HepG2 (cell line): Measurements from ENCODE around the gene PROS1. TPM values are rescaled to one million over a fixed set of nuclear protein-coding genes. Genes with fewer than 3 reads are reported as not detected.

ENCODE experiments used
- ATAC-seq: fragments of 200-7000 bp; cut with Tn5 transposase; 3 replicates; pipeline ENCODE4 v1.9.1; 2020; ENCODE audit warnings: mild to moderate bottlenecking, moderate library complexity
- BruUV-seq: library from RNA; stranded (reverse); fragments of 400-500 nt; replicated peaks from 2 replicates; lab custom pipeline; 2021; lab: Mats Ljungman, UMichigan
- CTCF ChIA-PET: fragments of 300-600 bp; formaldehyde crosslinking; extraction: SDS; loops from one replicate; lab custom pipeline; 2021; ENCODE audit warnings: low total read pairs, inconsistent platforms, low intra/inter-chr PET ratio; lab: Yijun Ruan, JAX
- POLR2A ChIA-PET: fragments of 350-600 bp; sonication (Branson Sonifier 250); formaldehyde crosslinking; loops from one replicate; lab custom pipeline; 2020; ENCODE audit warnings: antibody characterized with exemption, inconsistent platforms; lab: Yijun Ruan, JAX
- DNase-seq: peaks from one replicate; pipeline ENCODE4 v3.0.0-alpha.2; 2015; ENCODE audit warnings: low spot score
- FAIRE-seq: peaks from 3 replicates; lab custom pipeline; 2011; peaks lifted over from hg19 to GRCh38; lab: Jason Lieb, UNC
- H2AFZ ChIP-seq: one replicate; pipeline ENCODE4 v1.6.1; 2011; ENCODE audit warnings: low read length, inconsistent platforms
- H3K27ac ChIP-seq: fragments of 300-600 bp; 3 replicates; pipeline ENCODE4 v1.8.0; 2011; ENCODE audit warnings: mixed run types, mild to moderate bottlenecking, mixed read lengths, low read length, inconsistent platforms; ENCODE audit not compliant: insufficient read depth; ENCODE audit errors: extremely low read length
- H3K27me3 ChIP-seq, 2 experiments: fragments of 200-600 bp in 1 of 2; 2 replicates in 1 of 2; 3 replicates in 1 of 2; pipeline versions ENCODE4 v1.6.0 to v1.8.0; 2011; ENCODE audit warnings: low read length in 2 of 2, mild to moderate bottlenecking in 2 of 2, moderate library complexity in 2 of 2, inconsistent platforms in 1 of 2; ENCODE audit not compliant: insufficient read depth in 2 of 2, control insufficient read depth in 1 of 2
- H3K36me3 ChIP-seq, 2 experiments: fragments of 200-600 bp in 1 of 2; replicated peaks in 1 of 2; 2 replicates in 1 of 2; 3 replicates in 1 of 2; pipeline versions ENCODE4 v1.5.1 to v1.8.0; 2011; ENCODE audit warnings: low read length in 2 of 2, inconsistent platforms in 1 of 2; ENCODE audit not compliant: insufficient read depth in 2 of 2, control insufficient read depth in 1 of 2
- H3K4me1 ChIP-seq: 2 replicates; pipeline ENCODE4 v1.5.1; 2012; ENCODE audit warnings: low read length, inconsistent platforms; ENCODE audit not compliant: insufficient read depth
- H3K4me2 ChIP-seq: 2 replicates; pipeline ENCODE4 v1.6.0; 2011; ENCODE audit warnings: low read depth, low read length, inconsistent platforms
- H3K4me3 ChIP-seq, 3 experiments: fragments of 200-600 bp in 1 of 3; sonication (generic), shearing (Covaris generic) in 1 of 3; replicated peaks in 1 of 3; 2 replicates each; pipeline ENCODE4 v1.5.1; 2011 to 2016; ENCODE audit warnings: low read length in 3 of 3, inconsistent platforms in 2 of 3, low read depth in 2 of 3, mild to moderate bottlenecking in 2 of 3, control low read depth in 1 of 3, mixed read lengths in 1 of 3; ENCODE audit not compliant: insufficient read depth in 1 of 3
- H3K79me2 ChIP-seq: one replicate; pipeline ENCODE4 v1.6.1; 2011; ENCODE audit warnings: low read length, inconsistent platforms; ENCODE audit not compliant: insufficient read depth
- H3K9ac ChIP-seq: 2 replicates; pipeline ENCODE4 v1.6.0; 2011; ENCODE audit warnings: mild to moderate bottlenecking, low read depth, low read length, inconsistent platforms; ENCODE audit not compliant: insufficient read depth
- H3K9me3 ChIP-seq: 2 replicates; pipeline ENCODE4 v1.5.1; 2012; ENCODE audit warnings: mild to moderate bottlenecking, low read length
- H4K20me1 ChIP-seq: 2 replicates; pipeline ENCODE4 v1.6.0; 2011; ENCODE audit warnings: inconsistent platforms, mild to moderate bottlenecking, low read length, moderate library complexity; ENCODE audit not compliant: insufficient read depth
- ELF3 ChIP-seq: IDR thresholded peaks from 2 replicates; pipeline ENCODE4 v1.6.1; 2016; ENCODE audit warnings: missing genetic modification reagents, missing compliant biosample characterization
- ELK4 ChIP-seq: sonication (generic); formaldehyde crosslinking; IDR thresholded peaks from 2 replicates; pipeline ENCODE4 v1.9.0; 2021; ENCODE audit warnings: missing genetic modification reagents, borderline replicate concordance
- GTF2F1 ChIP-seq: fragments of 150-350 bp; IDR thresholded peaks from 2 replicates; pipeline ENCODE4 v1.6.1; 2014; ENCODE audit warnings: low read length
- HBP1 ChIP-seq: IDR thresholded peaks from 2 replicates; pipeline ENCODE4 v1.6.1; 2016; ENCODE audit warnings: low read depth, control low read depth
- NPAS2 ChIP-seq: sonication (generic); formaldehyde crosslinking; IDR thresholded peaks from 2 replicates; pipeline ENCODE4 v1.8.0; 2022; ENCODE audit warnings: mild to moderate bottlenecking, missing genetic modification reagents, borderline replicate concordance
- PRMT3 ChIP-seq: sonication (generic); formaldehyde crosslinking; IDR thresholded peaks from 2 replicates; pipeline ENCODE4 v1.8.1; 2022; ENCODE audit warnings: low read depth, mild to moderate bottlenecking, moderate library complexity, missing genetic modification reagents, borderline replicate concordance
- SUZ12 ChIP-seq: fragments of 150-350 bp; IDR thresholded peaks from 2 replicates; pipeline ENCODE4 v1.6.1; 2014; ENCODE audit warnings: low read depth, low read length
- ZFP36 ChIP-seq: fragments of 150-350 bp; IDR thresholded peaks from 2 replicates; pipeline ENCODE4 v1.6.1; 2018; ENCODE audit warnings: borderline replicate concordance, low read length, low read depth; ENCODE audit not compliant: partially characterized antibody
- ZNF567 ChIP-seq: sonication (generic); formaldehyde crosslinking; IDR thresholded peaks from 2 replicates; pipeline ENCODE4 v1.8.1; 2023; ENCODE audit warnings: mild to moderate bottlenecking, missing genetic modification reagents, borderline replicate concordance
- WGBS: methylation state at CpG from one replicate; pipeline ENCODE4 v1.1.6; 2017; ENCODE audit warnings: low lambda C conversion rate; 5-methylcytosine and 5-hydroxymethylcytosine counted together
- in situ Hi-C: cut with HindIII; loops from 2 replicates; pipeline ENCODE4 v1.10.0; 2017; ENCODE audit warnings: low pct_unique_long_range_greater_than_20kb; ENCODE audit not compliant: extremely low pct_ligation_motif_present
- intact Hi-C: fragments of 100-400 bp; cut with micrococcal nuclease; formaldehyde crosslinking; loops from one replicate; pipeline ENCODE4 v1.10.0; 2022; ENCODE audit not compliant: unreplicated experiment
- polyA plus RNA-seq, 8 experiments: library from polyadenylated mRNA; depleted of rRNA in 3 of 8; stranded (reverse) in 7 of 8; unstranded in 1 of 8; fragments of >200 nt; fragmentation: Illumina TruSeq in 4 of 8; extraction: Trizol in 4 of 8; gene quantifications; 2 replicates each; pipeline versions ENCODE4 v1.2.1 to v1.2.3, GENCODE V29; 2011 to 2016; ENCODE audit warnings: low read depth in 4 of 8, missing spikeins in 1 of 8, mixed read lengths in 1 of 8; ENCODE audit not compliant: insufficient read depth in 1 of 8
- total RNA-seq, 5 experiments: library from RNA; depleted of rRNA; stranded (reverse); fragments of >200 nt; fragmentation: Illumina TruSeq; extraction: Trizol; gene quantifications; 2 replicates each; pipeline ENCODE4 v1.2.3, GENCODE V29; 2016; ENCODE audit warnings: low read depth in 1 of 5

Gene PROS1
- total and polyA plus RNA-seq, 2 of the 13 experiments (the other 11 are each of a cell fraction or from before 2014, with no cell fraction given), result 63.8 to 76.8 TPM

GRCh38 chr3:94011233-94011711 is 37.6 kb upstream of the PROS1 start:
- Histone ChIP-seq H3K9me3 (no peaks in the 10 kb centered on the region), H3K4me1 (no peaks in the 10 kb centered on the region), H3K27me3 (no peaks in the 10 kb centered on the region), H3K79me2 (no peaks in the 10 kb centered on the region), H2AFZ (no peak overlapping the region), H4K20me1 (no peaks in the 10 kb centered on the region), H3K9ac (no peak overlapping the region), H3K27ac (no peak overlapping the region), H3K4me3 (no peak overlapping the region), H3K36me3 (no peaks in the 10 kb centered on the region), H3K4me2 (no peak overlapping the region)
- in situ Hi-C loops, result no loop called here
- no peak for ATAC-seq
- POLR2A ChIA-PET, result no interaction called here
- BruUV-seq, result no TSS peak
- CTCF ChIA-PET, result no interaction called here
- no peak for TF ChIP-seq ELK4 (CRISPR knock-in tag)
- TF ChIP-seq NPAS2 (CRISPR knock-in tag), result no peak
- no peak for TF ChIP-seq PRMT3 (CRISPR knock-in tag)
- no peak for TF ChIP-seq SUZ12
- no peak for TF ChIP-seq HBP1 (CRISPR knock-in tag)
- no peak for TF ChIP-seq ELF3 (CRISPR knock-in tag)
- TF ChIP-seq ZFP36, result no peak
- TF ChIP-seq GTF2F1, result no peak
- no peak for TF ChIP-seq ZNF567 (CRISPR knock-in tag)
- no peak for FAIRE-seq
- intact Hi-C loops, result no loop called here
- WGBS, result 95% methylated on average over 3 of the region's 3 CpGs
- no peak for DNase-seq
